ENCODE results near the gene AKT2. TPM values are rescaled to one million over a fixed set of nuclear protein-coding genes. Genes with fewer than 3 reads are reported as not detected.

The AKT2 gene
- polyA plus RNA-seq, 3 donors, result 11.4 to 122 (median 16.3) TPM

DNA sequence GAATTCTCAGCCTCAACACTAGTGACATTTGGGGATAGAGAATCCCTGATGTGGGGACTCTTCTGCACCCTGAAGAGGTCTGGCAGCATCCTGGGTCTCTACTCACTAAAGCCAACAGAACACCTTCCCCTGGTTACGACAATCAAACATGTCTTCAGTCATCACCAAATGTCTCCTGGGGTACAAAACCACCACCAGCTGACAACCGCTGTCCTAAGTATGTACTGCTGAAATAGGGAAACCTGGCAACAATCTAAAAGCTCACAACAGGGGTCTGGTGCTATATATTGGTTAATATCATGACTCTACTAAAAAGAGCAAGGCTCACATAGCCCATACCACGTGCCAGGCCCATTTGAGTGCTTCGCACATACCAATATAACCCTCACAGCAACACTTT lies 13.4 kb downstream of the AKT2 start:
- Mint-ChIP-seq H3K4me3 (no peak overlapping the region), H3K27me3 (ENCODE audit: low read depth in 3 of 3) (peaks cover 0 to 3% (median 0%) of the 10 kb centered on the region in 3 donors), H3K36me3 (peaks cover 31 to 44% of the 10 kb centered on the region in 2 donors), H3K4me1 (peaks cover 24% of the 10 kb centered on the region), H3K27ac (no peak overlapping the region), H3K9me3 (no peaks in the 10 kb centered on the region)
- Histone ChIP-seq H3K4me3 (replicated peaks in 1 of 3; ENCODE audit: low read depth in 2 of 3, low read length in 3 of 3) (no peak overlapping the region), H3K79me2 (ENCODE audit: insufficient read depth, low read length) (peaks cover 93% of the 10 kb centered on the region), H3K9ac (ENCODE audit: insufficient read depth, low read length, poor library complexity, severe bottlenecking) (no peak overlapping the region), H3K4me1 (ENCODE audit: control insufficient read depth in 1 of 2, insufficient read depth in 2 of 2, low read length in 2 of 2) (peaks cover 9 to 15% of the 10 kb centered on the region in 2 donors), H3K36me3 (replicated peaks in 1 of 2; ENCODE audit: control insufficient read depth in 1 of 2, insufficient read depth in 2 of 2, low read length in 2 of 2) (peaks cover 5 to 47% of the 10 kb centered on the region in 2 donors), H4K20me1 (ENCODE audit: insufficient read depth, low read length) (peaks cover 94% of the 10 kb centered on the region), H3K4me2 (replicated peaks; ENCODE audit: extremely low read depth, low read length, poor library complexity, severe bottlenecking) (no peak overlapping the region), H3K27me3 (ENCODE audit: control insufficient read depth in 2 of 2, insufficient read depth in 2 of 2, low read length in 2 of 2) (no peaks in the 10 kb centered on the region), H3K9me3 (replicated peaks in 1 of 2; ENCODE audit: control insufficient read depth in 1 of 2, insufficient read depth in 1 of 2, low read length in 2 of 2) (no peaks in the 10 kb centered on the region), H2AFZ (ENCODE audit: insufficient read depth, low read depth, low read length, poor library complexity, severe bottlenecking) (no peak overlapping the region), H3K27ac (ENCODE audit: low read depth in 1 of 2, low read length in 2 of 2) (no peak overlapping the region)
- no peak for DNase-seq
- no peak for TF ChIP-seq CTCF (IDR thresholded peaks at IDR 0.05)
- 100% methylated on average over 3 of the region's 4 CpGs for WGBS (ENCODE audit: insufficient coverage)
- intact Hi-C loops (cut with micrococcal nuclease), result no loop called here

DNA sequence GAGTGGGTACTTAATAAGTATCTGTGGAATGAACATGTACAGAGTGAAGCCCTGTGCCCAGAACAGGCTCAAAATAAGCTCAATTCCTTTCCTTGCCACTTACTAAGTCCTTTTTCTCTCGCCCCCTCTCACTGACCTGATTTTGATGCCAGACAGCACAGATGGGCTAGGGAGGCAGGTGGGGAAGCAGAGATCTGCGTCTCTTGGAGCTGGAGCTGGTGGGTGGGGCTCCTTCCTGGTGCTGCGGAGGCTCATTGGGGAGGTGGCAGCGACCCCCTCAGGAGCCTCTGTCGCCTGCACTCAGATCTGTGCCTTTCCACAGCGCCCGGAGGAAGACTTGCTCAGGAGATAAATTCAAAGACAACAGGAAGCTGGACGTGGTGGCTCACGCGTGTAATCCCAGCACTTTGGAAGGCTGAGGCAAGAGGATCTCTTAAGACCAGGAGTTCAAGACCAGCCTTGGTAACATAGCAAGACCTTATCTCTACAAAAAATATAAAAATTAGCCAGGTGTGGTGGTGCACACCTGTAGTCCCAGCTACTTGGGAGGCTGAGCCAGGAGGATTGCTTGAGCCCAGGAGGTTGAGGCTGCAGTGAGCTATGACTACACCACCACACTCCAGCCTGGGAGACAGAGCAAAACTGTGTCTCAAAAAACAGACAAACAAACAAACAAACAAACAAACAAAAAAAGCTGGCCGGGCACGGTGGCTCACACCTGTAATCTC lies 14.6 kb downstream of the AKT2 start:
- H3K9me3 ChIP-seq (replicated peaks in 1 of 2; ENCODE audit: control insufficient read depth in 1 of 2, insufficient read depth in 1 of 2, low read length in 2 of 2), result no peaks in the 10 kb centered on the region
- no peak overlapping the region for H3K4me3 ChIP-seq (replicated peaks in 1 of 3; ENCODE audit: low read depth in 2 of 3, low read length in 3 of 3)
- no peak overlapping the region for H3K4me2 ChIP-seq (replicated peaks; ENCODE audit: extremely low read depth, low read length, poor library complexity, severe bottlenecking)
- Mint-ChIP-seq H3K36me3 (peaks cover 32 to 46% of the 10 kb centered on the region in 2 donors), H3K4me1 (peaks cover 19% of the 10 kb centered on the region), H3K9me3 (no peaks in the 10 kb centered on the region), H3K4me3 (no peak overlapping the region), H3K27ac (peak overlapping the region in 3 of 7 donors; percentile 42 to 62 (median 46)), H3K27me3 (ENCODE audit: low read depth in 3 of 3) (peaks cover 0 to 3% (median 0%) of the 10 kb centered on the region in 3 donors)
- 91% methylated on average over 11 of the region's 12 CpGs for WGBS (ENCODE audit: insufficient coverage)
- peaks cover 11 to 47% of the 10 kb centered on the region in 2 donors for H3K36me3 ChIP-seq (replicated peaks in 1 of 2; ENCODE audit: control insufficient read depth in 1 of 2, insufficient read depth in 2 of 2, low read length in 2 of 2)
- H3K27me3 ChIP-seq (ENCODE audit: control insufficient read depth in 2 of 2, insufficient read depth in 2 of 2, low read length in 2 of 2), result no peaks in the 10 kb centered on the region
- peaks cover 9 to 15% of the 10 kb centered on the region in 2 donors for H3K4me1 ChIP-seq (ENCODE audit: control insufficient read depth in 1 of 2, insufficient read depth in 2 of 2, low read length in 2 of 2)
- no peak overlapping the region for H3K9ac ChIP-seq (ENCODE audit: insufficient read depth, low read length, poor library complexity, severe bottlenecking)
- H3K79me2 ChIP-seq (ENCODE audit: insufficient read depth, low read length), result peaks cover 95% of the 10 kb centered on the region
- no peak for DNase-seq
- no peak for TF ChIP-seq CTCF (IDR thresholded peaks at IDR 0.05)
- H3K27ac ChIP-seq (ENCODE audit: low read depth in 1 of 2, low read length in 2 of 2), result no peak overlapping the region
- H2AFZ ChIP-seq (ENCODE audit: insufficient read depth, low read depth, low read length, poor library complexity, severe bottlenecking), result no peak overlapping the region
- H4K20me1 ChIP-seq (ENCODE audit: insufficient read depth, low read length), result peaks cover 96% of the 10 kb centered on the region
- intact Hi-C loops (cut with micrococcal nuclease), result no loop called here
